HepG2 (cell line): ENCODE results near the gene PMVK. TPM values are rescaled to one million over a fixed set of nuclear protein-coding genes. Genes with fewer than 3 reads are reported as not detected.

Source experiments
- ATAC-seq: fragments of 200-7000 bp; cut with Tn5 transposase; 3 replicates; pipeline ENCODE4 v1.9.1; 2020; ENCODE audit warnings: mild to moderate bottlenecking, moderate library complexity
- BruUV-seq: library from RNA; stranded (reverse); fragments of 400-500 nt; replicated peaks from 2 replicates; lab custom pipeline; 2021; lab: Mats Ljungman, UMichigan
- CTCF ChIA-PET: fragments of 300-600 bp; formaldehyde crosslinking; extraction: SDS; loops from one replicate; lab custom pipeline; 2021; ENCODE audit warnings: low total read pairs, inconsistent platforms, low intra/inter-chr PET ratio; lab: Yijun Ruan, JAX
- POLR2A ChIA-PET: fragments of 350-600 bp; sonication (Branson Sonifier 250); formaldehyde crosslinking; loops from one replicate; lab custom pipeline; 2020; ENCODE audit warnings: antibody characterized with exemption, inconsistent platforms; lab: Yijun Ruan, JAX
- DNase-seq: peaks from one replicate; pipeline ENCODE4 v3.0.0-alpha.2; 2015; ENCODE audit warnings: low spot score
- FAIRE-seq: peaks from 3 replicates; lab custom pipeline; 2011; peaks lifted over from hg19 to GRCh38; lab: Jason Lieb, UNC
- H2AFZ ChIP-seq: one replicate; pipeline ENCODE4 v1.6.1; 2011; ENCODE audit warnings: low read length, inconsistent platforms
- H3K27ac ChIP-seq: fragments of 300-600 bp; 3 replicates; pipeline ENCODE4 v1.8.0; 2011; ENCODE audit warnings: mixed run types, mild to moderate bottlenecking, mixed read lengths, low read length, inconsistent platforms; ENCODE audit not compliant: insufficient read depth; ENCODE audit errors: extremely low read length
- H3K27me3 ChIP-seq, 2 experiments: fragments of 200-600 bp in 1 of 2; 2 replicates in 1 of 2; 3 replicates in 1 of 2; pipeline versions ENCODE4 v1.6.0 to v1.8.0; 2011; ENCODE audit warnings: low read length in 2 of 2, mild to moderate bottlenecking in 2 of 2, moderate library complexity in 2 of 2, inconsistent platforms in 1 of 2; ENCODE audit not compliant: insufficient read depth in 2 of 2, control insufficient read depth in 1 of 2
- H3K36me3 ChIP-seq, 2 experiments: fragments of 200-600 bp in 1 of 2; replicated peaks in 1 of 2; 2 replicates in 1 of 2; 3 replicates in 1 of 2; pipeline versions ENCODE4 v1.5.1 to v1.8.0; 2011; ENCODE audit warnings: low read length in 2 of 2, inconsistent platforms in 1 of 2; ENCODE audit not compliant: insufficient read depth in 2 of 2, control insufficient read depth in 1 of 2
- H3K4me1 ChIP-seq: 2 replicates; pipeline ENCODE4 v1.5.1; 2012; ENCODE audit warnings: low read length, inconsistent platforms; ENCODE audit not compliant: insufficient read depth
- H3K4me2 ChIP-seq: 2 replicates; pipeline ENCODE4 v1.6.0; 2011; ENCODE audit warnings: low read depth, low read length, inconsistent platforms
- H3K4me3 ChIP-seq, 3 experiments: fragments of 200-600 bp in 1 of 3; sonication (generic), shearing (Covaris generic) in 1 of 3; replicated peaks in 1 of 3; 2 replicates each; pipeline ENCODE4 v1.5.1; 2011 to 2016; ENCODE audit warnings: low read length in 3 of 3, inconsistent platforms in 2 of 3, low read depth in 2 of 3, mild to moderate bottlenecking in 2 of 3, control low read depth in 1 of 3, mixed read lengths in 1 of 3; ENCODE audit not compliant: insufficient read depth in 1 of 3
- H3K79me2 ChIP-seq: one replicate; pipeline ENCODE4 v1.6.1; 2011; ENCODE audit warnings: low read length, inconsistent platforms; ENCODE audit not compliant: insufficient read depth
- H3K9ac ChIP-seq: 2 replicates; pipeline ENCODE4 v1.6.0; 2011; ENCODE audit warnings: mild to moderate bottlenecking, low read depth, low read length, inconsistent platforms; ENCODE audit not compliant: insufficient read depth
- H3K9me3 ChIP-seq: 2 replicates; pipeline ENCODE4 v1.5.1; 2012; ENCODE audit warnings: mild to moderate bottlenecking, low read length
- H4K20me1 ChIP-seq: 2 replicates; pipeline ENCODE4 v1.6.0; 2011; ENCODE audit warnings: inconsistent platforms, mild to moderate bottlenecking, low read length, moderate library complexity; ENCODE audit not compliant: insufficient read depth
- ELF3 ChIP-seq: IDR thresholded peaks from 2 replicates; pipeline ENCODE4 v1.6.1; 2016; ENCODE audit warnings: missing genetic modification reagents, missing compliant biosample characterization
- KAT2B ChIP-seq: fragments of 150-350 bp; IDR thresholded peaks from 2 replicates; pipeline ENCODE4 v1.6.1; 2014; ENCODE audit warnings: low read depth, low read length, borderline replicate concordance
- RAD21 ChIP-seq: fragments of 450-650 bp; formaldehyde crosslinking; IDR thresholded peaks from 2 replicates; pipeline ENCODE4 v1.5.0; 2020; ENCODE audit warnings: mild to moderate bottlenecking
- RFX5 ChIP-seq: IDR thresholded peaks from 2 replicates; pipeline ENCODE4 v1.6.1; 2011; ENCODE audit warnings: low read depth, low read length, improper control_type of control experiment
- XBP1 ChIP-seq: sonication (generic); formaldehyde crosslinking; IDR thresholded peaks from 2 replicates; pipeline ENCODE4 v1.5.0; 2020; ENCODE audit warnings: missing genetic modification reagents
- ZBTB3 ChIP-seq: sonication (generic); formaldehyde crosslinking; IDR thresholded peaks from 2 replicates; pipeline ENCODE4 v1.4.0; 2020; ENCODE audit warnings: low read depth, mild to moderate bottlenecking, moderate library complexity, missing genetic modification reagents, borderline replicate concordance
- ZFP36 ChIP-seq: fragments of 150-350 bp; IDR thresholded peaks from 2 replicates; pipeline ENCODE4 v1.6.1; 2018; ENCODE audit warnings: borderline replicate concordance, low read length, low read depth; ENCODE audit not compliant: partially characterized antibody
- ZFP90 ChIP-seq: sonication (generic); formaldehyde crosslinking; IDR thresholded peaks from 2 replicates; pipeline ENCODE4 v1.8.0; 2022; ENCODE audit warnings: missing genetic modification reagents, mild to moderate bottlenecking, inconsistent platforms, borderline replicate concordance
- ZNF292 ChIP-seq: sonication (generic); formaldehyde crosslinking; IDR thresholded peaks from 2 replicates; pipeline ENCODE4 v1.8.1; 2022; ENCODE audit warnings: mild to moderate bottlenecking, low read depth, missing genetic modification reagents, borderline replicate concordance
- ZNF563 ChIP-seq: sonication (generic); formaldehyde crosslinking; IDR thresholded peaks from 2 replicates; pipeline ENCODE4 v1.8.0; 2022; ENCODE audit warnings: mild to moderate bottlenecking, moderate library complexity, missing genetic modification reagents
- ZNF572 ChIP-seq: sonication (generic); formaldehyde crosslinking; IDR thresholded peaks from 2 replicates; pipeline ENCODE4 v1.5.1; 2020; ENCODE audit warnings: mild to moderate bottlenecking, missing genetic modification reagents
- WGBS: methylation state at CpG from one replicate; pipeline ENCODE4 v1.1.6; 2017; ENCODE audit warnings: low lambda C conversion rate; 5-methylcytosine and 5-hydroxymethylcytosine counted together
- in situ Hi-C: cut with HindIII; loops from 2 replicates; pipeline ENCODE4 v1.10.0; 2017; ENCODE audit warnings: low pct_unique_long_range_greater_than_20kb; ENCODE audit not compliant: extremely low pct_ligation_motif_present
- intact Hi-C: fragments of 100-400 bp; cut with micrococcal nuclease; formaldehyde crosslinking; loops from one replicate; pipeline ENCODE4 v1.10.0; 2022; ENCODE audit not compliant: unreplicated experiment
- polyA plus RNA-seq, 8 experiments: library from polyadenylated mRNA; depleted of rRNA in 3 of 8; stranded (reverse) in 7 of 8; unstranded in 1 of 8; fragments of >200 nt; fragmentation: Illumina TruSeq in 4 of 8; extraction: Trizol in 4 of 8; gene quantifications; 2 replicates each; pipeline versions ENCODE4 v1.2.1 to v1.2.3, GENCODE V29; 2011 to 2016; ENCODE audit warnings: low read depth in 4 of 8, missing spikeins in 1 of 8, mixed read lengths in 1 of 8; ENCODE audit not compliant: insufficient read depth in 1 of 8
- total RNA-seq, 5 experiments: library from RNA; depleted of rRNA; stranded (reverse); fragments of >200 nt; fragmentation: Illumina TruSeq; extraction: Trizol; gene quantifications; 2 replicates each; pipeline ENCODE4 v1.2.3, GENCODE V29; 2016; ENCODE audit warnings: low read depth in 1 of 5
- TF ChIP-seq, protein P1 (sequence below): sonication (generic); formaldehyde crosslinking; IDR thresholded peaks from 2 replicates; pipeline ENCODE4 v1.5.0; 2020; ENCODE audit warnings: missing genetic modification reagents
- TF ChIP-seq, protein P2 (sequence below): sonication (generic); formaldehyde crosslinking; IDR thresholded peaks from 2 replicates; pipeline ENCODE4 v1.9.0; 2022; ENCODE audit warnings: low read depth, missing genetic modification reagents
- TF ChIP-seq, protein P3 (sequence below): sonication (generic); formaldehyde crosslinking; IDR thresholded peaks from 2 replicates; pipeline ENCODE4 v1.4.0; 2020; ENCODE audit warnings: missing genetic modification reagents
- TF ChIP-seq, protein P4 (sequence below): sonication (generic); formaldehyde crosslinking; IDR thresholded peaks from 2 replicates; pipeline ENCODE4 v1.4.0; 2020; ENCODE audit warnings: missing genetic modification reagents
- TF ChIP-seq, protein P5 (sequence below): sonication (generic); formaldehyde crosslinking; IDR thresholded peaks from 2 replicates; pipeline ENCODE4 v1.5.0; 2020; ENCODE audit warnings: missing genetic modification reagents

Gene PMVK
- total and polyA plus RNA-seq, 2 of the 13 experiments (the other 11 are each of a cell fraction or from before 2014, with no cell fraction given), result 3.9 to 12.6 TPM

DNA sequence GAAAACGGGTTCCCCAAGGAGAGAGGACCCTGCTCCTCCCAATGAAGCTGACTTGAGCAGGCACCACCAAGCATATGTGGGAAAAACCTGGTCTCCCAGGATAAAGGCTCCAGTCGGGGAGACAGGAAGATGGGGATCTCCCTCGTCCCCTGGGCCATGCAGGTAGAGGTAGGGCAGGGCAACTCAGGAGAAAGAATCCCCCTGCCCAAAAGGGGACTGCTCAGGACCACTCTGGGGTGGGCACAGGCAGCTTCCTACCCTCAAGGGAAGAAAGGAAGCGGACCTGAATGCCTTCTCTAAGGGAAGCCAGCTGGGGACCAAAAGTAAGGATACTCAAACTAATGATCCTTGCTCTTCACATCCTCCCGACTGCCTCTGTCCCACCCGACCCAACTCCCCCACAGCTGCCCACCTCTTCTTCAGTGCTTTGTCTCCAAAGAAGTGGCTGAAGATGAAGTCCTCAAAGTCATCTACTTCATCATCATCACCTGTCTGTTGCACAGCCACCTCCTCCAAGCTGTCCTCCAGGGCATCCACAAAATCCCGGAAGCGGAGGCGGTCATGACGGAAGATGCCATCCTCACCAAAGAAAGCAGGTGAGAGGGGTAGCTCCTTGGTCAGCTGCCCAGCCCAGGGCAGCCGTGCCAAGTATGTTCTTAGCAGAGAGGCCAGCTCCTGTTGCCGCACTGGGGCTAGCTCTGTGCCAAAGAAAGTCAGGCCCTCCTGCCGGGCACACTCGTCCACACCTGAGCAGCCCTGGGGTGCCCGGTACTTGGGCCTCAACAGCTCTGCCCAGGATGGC lies 8.8 kb upstream of the PMVK start:
- no peaks in the 10 kb centered on the region for H3K9me3 ChIP-seq
- no peak for FAIRE-seq
- ATAC-seq, result no peak; the same call in 2 of the 3 replicates
- no peak for DNase-seq
- peak overlapping the region in 1 of 3 experiments; percentile 27; a peak in 2 of 6 replicates for H3K4me3 ChIP-seq
- intact Hi-C loops, result no loop called here
- CTCF ChIA-PET, result no interaction called here
- 84% methylated on average over 10 of the region's 15 CpGs for WGBS
- no peaks in the 10 kb centered on the region for H3K79me2 ChIP-seq
- BruUV-seq, result TSS peak; percentile 77
- H2AFZ ChIP-seq, result no peak overlapping the region
- peaks cover 0 to 2% of the 10 kb centered on the region in 2 experiments; a peak in 2 of 5 replicates for H3K36me3 ChIP-seq
- peaks cover 56% of the 10 kb centered on the region for H3K4me1 ChIP-seq
- POLR2A ChIA-PET, result interaction anchor here (0.6 to 3.0 kb wide), 11 partner anchors 9 to 333 kb away, joined by 3 to 22 read pairs (median 4); partner anchors contain the start of genes ADAM15, PMVK and PYGO2
- H3K27me3 ChIP-seq, result no peaks in the 10 kb centered on the region
- in situ Hi-C loops, result no loop called here
- H4K20me1 ChIP-seq, result no peaks in the 10 kb centered on the region
- H3K27ac ChIP-seq, result peak overlapping the region; percentile 88
- peak overlapping the region; percentile 59 for H3K9ac ChIP-seq
- peak overlapping the region; percentile 56 for H3K4me2 ChIP-seq
- TF ChIP-seq ELF3 (CRISPR knock-in tag) (0 out of 2 replicates have a peak, but pooled peaks have one; percentile 1), ZNF292 (CRISPR knock-in tag) (no peak), RAD21 (CRISPR knock-in tag) (no peak), ZNF572 (peak; percentile 58; the same call in 1 of the 2 replicates), KAT2B (no peak), ZFP90 (CRISPR knock-in tag) (0 out of 2 replicates have a peak, but pooled peaks have one; percentile 3), ZBTB3 (CRISPR knock-in tag) (no peak), ZNF563 (CRISPR knock-in tag) (no peak), ZFP36 (peak; percentile 58), XBP1 (CRISPR knock-in tag) (no peak), RFX5 (no peak)
- TF ChIP-seq, protein P1, sequence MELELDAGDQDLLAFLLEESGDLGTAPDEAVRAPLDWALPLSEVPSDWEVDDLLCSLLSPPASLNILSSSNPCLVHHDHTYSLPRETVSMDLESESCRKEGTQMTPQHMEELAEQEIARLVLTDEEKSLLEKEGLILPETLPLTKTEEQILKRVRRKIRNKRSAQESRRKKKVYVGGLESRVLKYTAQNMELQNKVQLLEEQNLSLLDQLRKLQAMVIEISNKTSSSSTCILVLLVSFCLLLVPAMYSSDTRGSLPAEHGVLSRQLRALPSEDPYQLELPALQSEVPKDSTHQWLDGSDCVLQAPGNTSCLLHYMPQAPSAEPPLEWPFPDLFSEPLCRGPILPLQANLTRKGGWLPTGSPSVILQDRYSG (CRISPR knock-in tag), result no peak
- TF ChIP-seq, protein P2, sequence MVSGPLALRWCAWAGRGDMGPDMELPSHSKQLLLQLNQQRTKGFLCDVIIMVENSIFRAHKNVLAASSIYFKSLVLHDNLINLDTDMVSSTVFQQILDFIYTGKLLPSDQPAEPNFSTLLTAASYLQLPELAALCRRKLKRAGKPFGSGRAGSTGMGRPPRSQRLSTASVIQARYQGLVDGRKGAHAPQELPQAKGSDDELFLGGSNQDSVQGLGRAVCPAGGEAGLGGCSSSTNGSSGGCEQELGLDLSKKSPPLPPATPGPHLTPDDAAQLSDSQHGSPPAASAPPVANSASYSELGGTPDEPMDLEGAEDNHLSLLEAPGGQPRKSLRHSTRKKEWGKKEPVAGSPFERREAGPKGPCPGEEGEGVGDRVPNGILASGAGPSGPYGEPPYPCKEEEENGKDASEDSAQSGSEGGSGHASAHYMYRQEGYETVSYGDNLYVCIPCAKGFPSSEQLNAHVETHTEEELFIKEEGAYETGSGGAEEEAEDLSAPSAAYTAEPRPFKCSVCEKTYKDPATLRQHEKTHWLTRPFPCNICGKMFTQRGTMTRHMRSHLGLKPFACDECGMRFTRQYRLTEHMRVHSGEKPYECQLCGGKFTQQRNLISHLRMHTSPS, result no peak
- TF ChIP-seq, protein P3, sequence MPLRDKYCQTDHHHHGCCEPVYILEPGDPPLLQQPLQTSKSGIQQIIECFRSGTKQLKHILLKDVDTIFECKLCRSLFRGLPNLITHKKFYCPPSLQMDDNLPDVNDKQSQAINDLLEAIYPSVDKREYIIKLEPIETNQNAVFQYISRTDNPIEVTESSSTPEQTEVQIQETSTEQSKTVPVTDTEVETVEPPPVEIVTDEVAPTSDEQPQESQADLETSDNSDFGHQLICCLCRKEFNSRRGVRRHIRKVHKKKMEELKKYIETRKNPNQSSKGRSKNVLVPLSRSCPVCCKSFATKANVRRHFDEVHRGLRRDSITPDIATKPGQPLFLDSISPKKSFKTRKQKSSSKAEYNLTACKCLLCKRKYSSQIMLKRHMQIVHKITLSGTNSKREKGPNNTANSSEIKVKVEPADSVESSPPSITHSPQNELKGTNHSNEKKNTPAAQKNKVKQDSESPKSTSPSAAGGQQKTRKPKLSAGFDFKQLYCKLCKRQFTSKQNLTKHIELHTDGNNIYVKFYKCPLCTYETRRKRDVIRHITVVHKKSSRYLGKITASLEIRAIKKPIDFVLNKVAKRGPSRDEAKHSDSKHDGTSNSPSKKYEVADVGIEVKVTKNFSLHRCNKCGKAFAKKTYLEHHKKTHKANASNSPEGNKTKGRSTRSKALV (CRISPR knock-in tag), result 0 out of 2 replicates have a peak, but pooled peaks have one; percentile 12
- TF ChIP-seq, protein P4, sequence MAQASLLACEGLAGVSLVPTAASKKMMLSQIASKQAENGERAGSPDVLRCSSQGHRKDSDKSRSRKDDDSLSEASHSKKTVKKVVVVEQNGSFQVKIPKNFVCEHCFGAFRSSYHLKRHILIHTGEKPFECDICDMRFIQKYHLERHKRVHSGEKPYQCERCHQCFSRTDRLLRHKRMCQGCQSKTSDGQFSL (CRISPR knock-in tag), result no peak
- TF ChIP-seq, protein P5, sequence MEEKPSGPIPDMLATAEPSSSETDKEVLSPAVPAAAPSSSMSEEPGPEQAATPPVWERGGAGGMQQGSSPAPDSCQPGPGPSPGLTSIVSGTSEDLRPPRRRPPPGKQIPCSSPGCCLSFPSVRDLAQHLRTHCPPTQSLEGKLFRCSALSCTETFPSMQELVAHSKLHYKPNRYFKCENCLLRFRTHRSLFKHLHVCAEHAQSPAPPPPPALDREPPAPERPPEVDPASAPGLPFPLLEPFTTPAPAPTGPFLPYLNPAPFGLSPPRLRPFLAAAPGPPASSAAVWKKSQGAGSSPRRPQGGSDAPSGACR (CRISPR knock-in tag), result 0 out of 2 replicates have a peak, but pooled peaks have one; percentile 18
